Measurements from ENCODE around the gene SMCO2. TPM values are rescaled to one million over a fixed set of nuclear protein-coding genes. Genes with fewer than 3 reads are reported as not detected.
A peak's percentile ranks its signal among the peaks of the same experiment; 100 is the strongest.

Gene SMCO2
- total RNA-seq, 4 donors from 2014 or later = not detected

- TF ChIP-seq CTCF (IDR thresholded peaks at IDR 0.05) = no peak
- ATAC-seq (ENCODE audit: low FRiP score) (peak; percentile 85), DNase-seq (ENCODE audit: low spot score) (no peak)
Observed at GRCh38 chr12:27462151-27462694, 15.7 kb downstream of the SMCO2 start.

GRCh38 chr12:27462851-27463250 is 16.3 kb downstream of the SMCO2 start:
- DNase-seq (ENCODE audit: low spot score) (no peak), ATAC-seq (ENCODE audit: low FRiP score) (no peak)
- TF ChIP-seq CTCF (IDR thresholded peaks at IDR 0.05) = no peak

GRCh38 chr12:27463511-27464219 is 17.1 kb downstream of the SMCO2 start:
- ATAC-seq (ENCODE audit: low FRiP score) = no peak
- DNase-seq (ENCODE audit: low spot score) = no peak
- no peak for TF ChIP-seq CTCF (IDR thresholded peaks at IDR 0.05)

GRCh38 chr12:27464220-27464554 is 17.7 kb downstream of the SMCO2 start:
- peak; percentile 36 for ATAC-seq (ENCODE audit: low FRiP score)
- no peak for TF ChIP-seq CTCF (IDR thresholded peaks at IDR 0.05)

GRCh38 chr12:27467641-27468040 is 21.1 kb downstream of the SMCO2 start:
- no peak for TF ChIP-seq CTCF (IDR thresholded peaks at IDR 0.05)
- DNase-seq (ENCODE audit: low spot score) (no peak), ATAC-seq (ENCODE audit: low FRiP score) (no peak)

More at GRCh38 chr12:27464220-27464554, 17.7 kb downstream of the SMCO2 start:
- DNase-seq (ENCODE audit: low spot score) = no peak

- DNase-seq (ENCODE audit: low spot score) (no peak), ATAC-seq (ENCODE audit: low FRiP score) (no peak)
- no peak for TF ChIP-seq CTCF (IDR thresholded peaks at IDR 0.05)
Observed at GRCh38 chr12:27468241-27468640, 21.7 kb downstream of the SMCO2 start.

- no peak for TF ChIP-seq CTCF (IDR thresholded peaks at IDR 0.05)
- ATAC-seq (ENCODE audit: low FRiP score) (no peak), DNase-seq (ENCODE audit: low spot score) (no peak)
Observed at GRCh38 chr12:27469176-27469736, 22.7 kb downstream of the SMCO2 start.

Measured in omental fat pad (tissue), 4 donors.